Calu3 (cell line): ENCODE measurements around the gene STK4. TPM values are rescaled to one million over a fixed set of nuclear protein-coding genes. Genes with fewer than 3 reads are reported as not detected.

Experiments
- BruUV-seq: library from RNA; stranded (reverse); fragments of 400-500 nt; replicated peaks from 2 replicates; lab custom pipeline; 2021; lab: Mats Ljungman, UMichigan
- CTCF ChIA-PET: fragments of 300-600 bp; sonication (Branson Sonifier 250); formaldehyde crosslinking; loops from one replicate; lab custom pipeline; 2022; ENCODE audit warnings: antibody characterized with exemption; lab: Charles Lee
- DNase-seq: peaks from one replicate; pipeline ENCODE4 v3.0.0; 2022
- H3K27ac Mint-ChIP-seq: one replicate; pipeline ENCODE4 v1.8.0; 2022; ENCODE audit warnings: mixed read lengths; ENCODE audit not compliant: unreplicated experiment
- H3K27me3 Mint-ChIP-seq: one replicate; pipeline ENCODE4 v1.8.0; 2022; ENCODE audit warnings: mixed read lengths; ENCODE audit not compliant: unreplicated experiment
- H3K36me3 Mint-ChIP-seq: one replicate; pipeline ENCODE4 v1.8.0; 2022; ENCODE audit warnings: mild to moderate bottlenecking, moderate library complexity, mixed read lengths; ENCODE audit not compliant: insufficient read depth, unreplicated experiment
- H3K4me1 Mint-ChIP-seq: one replicate; pipeline ENCODE4 v1.8.0; 2022; ENCODE audit warnings: mild to moderate bottlenecking, low read depth, mixed read lengths; ENCODE audit not compliant: unreplicated experiment
- H3K4me3 Mint-ChIP-seq: one replicate; pipeline ENCODE4 v1.8.0; 2022; ENCODE audit warnings: mild to moderate bottlenecking, low read depth, moderate library complexity, mixed read lengths; ENCODE audit not compliant: unreplicated experiment
- H3K9me3 Mint-ChIP-seq: one replicate; pipeline ENCODE4 v1.8.0; 2022; ENCODE audit warnings: low read depth, mixed read lengths; ENCODE audit not compliant: unreplicated experiment
- CTCF ChIP-seq: fragments of 200-600 bp; IDR thresholded peaks from one replicate; pipeline ENCODE4 v1.8.0; 2022; ENCODE audit warnings: antibody characterized with exemption; ENCODE audit not compliant: unreplicated experiment
- intact Hi-C: fragments of 100-400 bp; cut with micrococcal nuclease; formaldehyde crosslinking; loops from one replicate; pipeline ENCODE4 v1.10.0; 2022; ENCODE audit not compliant: unreplicated experiment
- total RNA-seq: library from RNA; stranded (reverse); gene quantifications from 2 replicates; pipeline ENCODE4 v1.2.3, GENCODE V29; 2022

Gene STK4
- total RNA-seq, 1 experiment from 2014 or later = 53.1 TPM

DNA sequence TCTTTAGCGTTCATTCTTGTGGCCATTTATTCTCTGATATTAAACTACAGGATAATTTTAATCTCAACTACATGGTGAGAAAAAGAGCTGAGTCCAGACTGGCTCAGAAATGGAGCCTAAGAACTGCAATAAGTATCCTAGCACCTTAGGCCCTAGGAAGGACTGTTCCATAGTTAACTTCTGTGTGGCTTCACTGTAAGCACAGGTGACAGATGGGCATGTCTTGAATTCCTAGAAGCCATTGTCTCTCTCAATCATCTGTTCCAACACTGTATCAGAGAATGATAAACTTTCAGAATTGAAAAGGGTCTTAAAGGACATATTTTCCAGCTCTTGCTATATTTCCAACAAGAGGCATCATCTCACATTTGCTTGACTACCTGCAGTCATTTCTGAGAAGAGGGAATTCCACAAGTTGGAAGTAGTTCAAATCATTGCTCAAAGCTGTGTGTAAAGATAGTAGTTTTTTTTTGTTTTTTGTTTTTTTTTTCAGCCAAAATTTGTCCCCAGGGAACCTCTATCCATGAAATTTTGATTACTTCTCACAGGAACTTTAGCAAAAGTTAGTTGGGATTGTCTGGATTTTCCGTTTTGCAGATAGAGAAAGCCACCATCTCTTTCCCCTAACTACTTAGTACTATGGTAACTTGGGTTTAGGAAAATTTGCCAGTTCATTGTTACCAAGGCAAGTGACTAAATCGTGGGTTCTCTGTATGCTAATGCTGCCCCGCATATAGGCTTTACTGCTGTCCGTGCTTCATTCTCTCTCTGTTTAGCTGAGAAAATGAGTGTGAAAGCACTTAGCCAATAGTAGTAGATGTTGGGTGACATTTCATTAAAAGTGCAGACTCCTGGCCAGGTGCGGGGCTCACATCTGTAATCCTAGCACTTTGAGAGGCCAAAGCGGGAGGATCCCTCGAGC, 87.4 kb downstream of the STK4 start:
- CTCF ChIA-PET = interaction anchor here (0.9 to 1.2 kb wide), 3 partner anchors 8 to 10 kb away, joined by 3 read pairs; no protein-coding TSS in a partner anchor
- no peak for DNase-seq
- no peak for TF ChIP-seq CTCF

DNA sequence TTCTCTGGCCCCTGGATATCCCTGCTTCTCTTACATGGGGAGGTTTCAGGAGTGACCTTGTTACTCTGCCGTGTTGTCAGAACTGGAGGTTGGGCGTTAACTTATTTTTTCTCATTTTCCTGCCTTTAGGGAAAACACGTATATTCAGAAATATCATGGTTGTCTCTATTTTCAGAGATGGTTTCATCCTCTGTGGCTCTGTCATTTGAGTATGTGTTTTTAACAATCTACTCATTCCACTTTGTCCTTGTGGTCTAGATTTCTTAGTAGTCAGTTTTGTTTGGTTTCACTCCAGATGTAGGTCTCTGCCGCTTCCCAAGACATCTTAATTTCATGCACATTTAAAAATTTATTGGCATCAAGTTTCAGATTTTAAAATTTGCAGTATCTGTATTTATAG, 88.7 kb downstream of the STK4 start:
- Mint-ChIP-seq H3K27ac (no peak overlapping the region), H3K4me1 (peaks cover 11% of the 10 kb centered on the region), H3K4me3 (no peak overlapping the region), H3K9me3 (no peaks in the 10 kb centered on the region), H3K36me3 (peaks cover 4% of the 10 kb centered on the region), H3K27me3 (no peaks in the 10 kb centered on the region)
- no peak for TF ChIP-seq CTCF
- CTCF ChIA-PET = interaction anchor here (0.7 kb wide), 1 partner anchor 55 kb away, joined by 4 read pairs; no protein-coding TSS in a partner anchor
- no TSS peak for BruUV-seq
- intact Hi-C loops = no loop called here
- DNase-seq = no peak

More for the DNA sequence above, 87.4 kb downstream of the STK4 start:
- intact Hi-C loops = no loop called here
- Mint-ChIP-seq H3K4me1 (no peaks in the 10 kb centered on the region), H3K27ac (no peak overlapping the region), H3K36me3 (peaks cover 4% of the 10 kb centered on the region), H3K4me3 (no peak overlapping the region), H3K27me3 (no peaks in the 10 kb centered on the region), H3K9me3 (no peaks in the 10 kb centered on the region)
- no TSS peak for BruUV-seq

DNA sequence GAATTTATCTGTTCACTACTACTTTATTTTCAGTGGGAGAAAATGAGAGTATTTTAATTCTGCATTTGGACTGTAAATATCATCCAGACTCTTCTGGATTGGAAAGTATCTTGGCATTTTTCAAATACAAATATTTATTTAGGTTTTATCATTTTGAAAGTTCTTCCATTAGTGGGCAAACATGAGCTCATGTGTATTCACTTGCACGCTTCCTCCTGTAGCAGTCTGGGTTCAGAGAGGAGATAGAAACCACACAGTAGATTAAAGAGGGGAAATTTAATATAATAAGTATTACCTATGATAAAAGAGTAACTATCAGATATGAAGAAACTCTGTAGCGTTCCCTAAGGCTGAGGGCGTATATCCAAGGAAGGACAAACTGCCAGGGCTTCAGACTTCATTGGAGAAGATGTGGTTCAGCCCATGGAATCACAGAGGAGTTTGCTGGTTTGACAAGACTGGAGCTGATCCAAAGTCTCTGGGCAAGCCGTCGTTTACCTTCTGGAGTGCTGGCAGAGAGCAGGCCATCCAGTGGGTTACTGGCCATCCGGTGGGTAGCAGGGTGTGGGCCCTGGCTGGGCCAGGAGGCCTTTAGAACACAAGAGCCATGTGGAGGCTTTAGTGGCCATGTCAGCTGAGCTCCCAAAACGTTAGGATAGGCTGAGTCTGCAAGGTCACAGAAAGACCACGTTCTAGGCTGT, 90.3 kb downstream of the STK4 start:
- BruUV-seq = no TSS peak
- H3K27ac Mint-ChIP-seq = no peak overlapping the region
- no peak overlapping the region for H3K4me3 Mint-ChIP-seq
- DNase-seq = no peak
- intact Hi-C loops = no loop called here
- H3K27me3 Mint-ChIP-seq = no peaks in the 10 kb centered on the region
- H3K4me1 Mint-ChIP-seq = peaks cover 27% of the 10 kb centered on the region
- CTCF ChIA-PET = no interaction called here
- no peak for TF ChIP-seq CTCF
- no peaks in the 10 kb centered on the region for H3K9me3 Mint-ChIP-seq
- peaks cover 4% of the 10 kb centered on the region for H3K36me3 Mint-ChIP-seq

- Mint-ChIP-seq H3K4me3 (no peak overlapping the region), H3K27ac (peak overlapping the region; percentile 68), H3K27me3 (no peaks in the 10 kb centered on the region), H3K4me1 (peaks cover 33% of the 10 kb centered on the region), H3K9me3 (peaks cover under 1% of the 10 kb centered on the region), H3K36me3 (peaks cover 5% of the 10 kb centered on the region)
- CTCF ChIA-PET = interaction anchor here (0.6 to 1.3 kb wide), 2 partner anchors 14 to 249 kb away, joined by 3 to 5 read pairs; no protein-coding TSS in a partner anchor
- intact Hi-C loops = no loop called here
- BruUV-seq = no TSS peak
- no peak for DNase-seq
- no peak for TF ChIP-seq CTCF
These were observed 92.0 kb downstream of the STK4 start for GRCh38 chr20:45058168-45058850.
